Right lobe of liver (tissue), 6 donors: ENCODE data around the gene SLC1A2. TPM values are rescaled to one million over a fixed set of nuclear protein-coding genes. Genes with fewer than 3 reads are reported as not detected.

Experiments used
- ATAC-seq, 4 donors: fragments of 200-7000 bp; cut with Tn5 transposase; one replicate each; pipeline ENCODE4 v1.9.1; 2020; ENCODE audit warnings: mild to moderate bottlenecking in 4 of 4, moderate library complexity in 4 of 4
- DNase-seq, 3 donors: peaks; one replicate each; pipeline ENCODE4 v3.0.0-alpha.2; 2020
- H3K27ac ChIP-seq, 3 donors: fragments of 200-600 bp; one replicate each; pipeline ENCODE4 v1.8.0; 2022
- H3K27me3 ChIP-seq, 2 donors: fragments of 200-600 bp; one replicate each; pipeline ENCODE4 v1.8.0; 2022
- H3K36me3 ChIP-seq, 4 donors: fragments of 200-600 bp; sonication (generic) in 1 of 4; one replicate each; pipeline versions ENCODE4 v1.5.1 to v1.8.0; 2017 to 2022; ENCODE audit warnings: control low read depth in 1 of 4
- H3K4me1 ChIP-seq, 4 donors: fragments of 200-600 bp; sonication (generic) in 1 of 4; one replicate each; pipeline versions ENCODE4 v1.5.1 to v1.8.0; 2017 to 2022; ENCODE audit warnings: control low read depth in 1 of 4
- H3K4me3 ChIP-seq, 3 donors: fragments of 200-600 bp; one replicate each; pipeline ENCODE4 v1.8.0; 2022
- H3K9me3 ChIP-seq, 4 donors: fragments of 200-600 bp; sonication (generic) in 1 of 4; one replicate each; pipeline versions ENCODE4 v1.5.1 to v1.8.0; 2017 to 2022; ENCODE audit warnings: control low read depth in 1 of 4
- POLR2A ChIP-seq: fragments of 450-650 bp; IDR thresholded peaks from one replicate; pipeline ENCODE4 v1.6.1; 2017; ENCODE audit warnings: antibody characterized with exemption, mild to moderate bottlenecking
- WGBS: methylation state at CpG from one replicate; pipeline ENCODE4 v1.1.6; 2018; ENCODE audit warnings: low coverage, low lambda C conversion rate; ENCODE audit not compliant: insufficient coverage; ENCODE audit errors: missing lambda C conversion rate; 5-methylcytosine and 5-hydroxymethylcytosine counted together
- intact Hi-C, 2 donors: fragments of 100-400 bp; cut with DNase I; formaldehyde crosslinking; loops; one replicate each; pipeline versions ENCODE4 v1.11.2 to v1.14.1; 2022
- total RNA-seq, 6 experiments: library from RNA; depleted of rRNA in 2 of 6; stranded (reverse); fragments of >200 nt in 2 of 6; fragmentation: NEBNext Ultra II Directional in 3 of 6; extraction: Animal tissue kit (Norgen Biotek cat#: 25700) in 3 of 6; gene quantifications; one replicate each; pipeline versions ENCODE4 v1.1.0 to v1.2.4, GENCODE V29; 2016 to 2023
- TF ChIP-seq, protein P1 (sequence below), 4 donors: fragments of 200-600 bp in 3 of 4; fragments of 450-650 bp in 1 of 4; IDR thresholded peaks; one replicate each; pipeline versions ENCODE4 v1.5.1 to v1.8.0; 2016 to 2022; ENCODE audit warnings: antibody characterized with exemption in 4 of 4, mild to moderate bottlenecking in 2 of 4
- donor health status: DM: no; HTN: yes; CAD: no.
- donor health status: DM: no; HTN: no; CAD: no.
- donor health status: DM: no; HTN: no; CAD: no.
- donor health status: DM: no; HTN: yes; CAD: no.
- donor health status: DM: no; HTN: yes; CAD: no.

SLC1A2 gene
- total RNA-seq, 6 experiments from 2014 or later = 7.6 to 87.4 (median 13.3) TPM

DNA sequence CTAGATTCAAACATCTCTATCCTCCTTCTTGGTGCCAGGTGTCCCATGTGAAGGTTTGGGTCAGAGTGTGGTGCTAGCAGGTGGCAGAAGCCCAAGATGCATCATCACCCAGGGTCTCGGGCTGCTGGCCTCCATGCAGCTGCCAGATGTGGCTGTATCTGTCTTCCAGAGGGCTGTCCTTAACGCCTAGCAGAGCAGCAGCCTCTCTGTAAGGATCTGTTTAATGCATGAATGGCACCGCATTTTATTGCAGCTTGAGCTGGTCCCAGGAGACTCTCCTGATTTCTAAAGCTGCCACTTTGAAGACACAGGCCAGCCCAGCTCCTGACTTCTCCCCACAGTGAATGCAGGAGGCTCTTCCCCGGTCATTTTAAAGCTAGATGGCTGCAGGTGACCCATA lies 26.3 kb downstream of the SLC1A2 start:
- H3K4me1 ChIP-seq = peaks cover 0 to 18% (median 10%) of the 10 kb centered on the region in 4 donors
- H3K4me3 ChIP-seq = no peak overlapping the region
- WGBS = 62% methylated on average over 2 of the region's 4 CpGs
- ATAC-seq (no peak), DNase-seq (no peak)
- no peaks in the 10 kb centered on the region for H3K9me3 ChIP-seq
- intact Hi-C loops = loop anchor here in 1 of 2 donors (10.0 kb wide), 2 partner anchors 148 to 458 kb away; no protein-coding TSS in a partner anchor
- no peak for TF ChIP-seq POLR2A
- TF ChIP-seq, protein P1, sequence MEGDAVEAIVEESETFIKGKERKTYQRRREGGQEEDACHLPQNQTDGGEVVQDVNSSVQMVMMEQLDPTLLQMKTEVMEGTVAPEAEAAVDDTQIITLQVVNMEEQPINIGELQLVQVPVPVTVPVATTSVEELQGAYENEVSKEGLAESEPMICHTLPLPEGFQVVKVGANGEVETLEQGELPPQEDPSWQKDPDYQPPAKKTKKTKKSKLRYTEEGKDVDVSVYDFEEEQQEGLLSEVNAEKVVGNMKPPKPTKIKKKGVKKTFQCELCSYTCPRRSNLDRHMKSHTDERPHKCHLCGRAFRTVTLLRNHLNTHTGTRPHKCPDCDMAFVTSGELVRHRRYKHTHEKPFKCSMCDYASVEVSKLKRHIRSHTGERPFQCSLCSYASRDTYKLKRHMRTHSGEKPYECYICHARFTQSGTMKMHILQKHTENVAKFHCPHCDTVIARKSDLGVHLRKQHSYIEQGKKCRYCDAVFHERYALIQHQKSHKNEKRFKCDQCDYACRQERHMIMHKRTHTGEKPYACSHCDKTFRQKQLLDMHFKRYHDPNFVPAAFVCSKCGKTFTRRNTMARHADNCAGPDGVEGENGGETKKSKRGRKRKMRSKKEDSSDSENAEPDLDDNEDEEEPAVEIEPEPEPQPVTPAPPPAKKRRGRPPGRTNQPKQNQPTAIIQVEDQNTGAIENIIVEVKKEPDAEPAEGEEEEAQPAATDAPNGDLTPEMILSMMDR (IDR thresholded peaks at IDR 0.05) = no peak
- H3K36me3 ChIP-seq = no peaks in the 10 kb centered on the region
- no peaks in the 10 kb centered on the region for H3K27me3 ChIP-seq
- no peak overlapping the region for H3K27ac ChIP-seq

DNA sequence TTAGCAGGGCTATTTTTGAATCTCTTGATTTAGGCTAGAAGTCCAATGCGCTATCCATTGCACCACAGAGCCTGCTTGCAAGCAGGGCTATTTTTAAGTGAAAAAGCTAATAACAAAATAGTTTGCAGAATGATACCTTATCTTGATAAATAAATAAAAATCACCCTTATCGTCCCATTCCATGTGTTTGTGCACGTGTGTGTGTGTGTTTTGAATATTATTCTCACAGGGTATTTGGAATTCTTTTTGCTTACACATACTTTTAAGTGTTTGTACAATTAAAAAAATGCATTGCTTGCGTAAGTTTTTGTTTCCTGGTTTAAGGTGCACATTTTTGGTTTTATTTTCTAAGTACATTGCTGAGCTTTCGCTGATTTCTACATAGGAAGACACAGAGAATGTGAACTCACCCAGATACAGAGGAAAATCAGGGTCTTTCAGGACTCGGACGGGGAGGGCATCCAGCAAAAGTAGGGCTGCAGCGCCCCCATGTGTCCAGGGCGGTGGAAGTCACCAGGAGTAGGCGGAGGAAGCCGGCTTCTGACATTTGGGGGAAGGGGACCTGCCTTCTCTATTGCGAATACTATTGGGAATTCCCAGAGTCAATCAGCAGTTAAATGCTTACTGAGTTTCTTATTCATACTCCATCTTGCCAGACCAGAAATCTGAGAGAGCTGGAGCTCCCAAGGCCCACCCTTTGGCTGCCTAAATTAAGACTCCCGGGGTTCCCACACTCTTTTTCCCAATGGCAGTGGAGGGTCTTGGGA lies 27.3 kb downstream of the SLC1A2 start:
- Histone ChIP-seq H3K4me3 (peak overlapping the region in 2 of 3 donors; percentile 9 to 23), H3K9me3 (no peaks in the 10 kb centered on the region), H3K27ac (peak overlapping the region; percentile 83 to 96 (median 94)), H3K27me3 (no peaks in the 10 kb centered on the region), H3K36me3 (no peaks in the 10 kb centered on the region), H3K4me1 (peaks cover 0 to 18% (median 10%) of the 10 kb centered on the region in 4 donors)
- peak; percentile 84 to 89 (median 85) for ATAC-seq
- no peak for TF ChIP-seq POLR2A
- TF ChIP-seq, protein P1 (IDR thresholded peaks at IDR 0.05) = peak; percentile 87 to 96 (median 92)
- peak; percentile 85 to 91 (median 87) for DNase-seq
- intact Hi-C loops = loop anchor here in 1 of 2 donors (10.0 kb wide), 2 partner anchors 147 to 457 kb away; no protein-coding TSS in a partner anchor
- 5% methylated on average over 12 of the region's 13 CpGs for WGBS

DNA sequence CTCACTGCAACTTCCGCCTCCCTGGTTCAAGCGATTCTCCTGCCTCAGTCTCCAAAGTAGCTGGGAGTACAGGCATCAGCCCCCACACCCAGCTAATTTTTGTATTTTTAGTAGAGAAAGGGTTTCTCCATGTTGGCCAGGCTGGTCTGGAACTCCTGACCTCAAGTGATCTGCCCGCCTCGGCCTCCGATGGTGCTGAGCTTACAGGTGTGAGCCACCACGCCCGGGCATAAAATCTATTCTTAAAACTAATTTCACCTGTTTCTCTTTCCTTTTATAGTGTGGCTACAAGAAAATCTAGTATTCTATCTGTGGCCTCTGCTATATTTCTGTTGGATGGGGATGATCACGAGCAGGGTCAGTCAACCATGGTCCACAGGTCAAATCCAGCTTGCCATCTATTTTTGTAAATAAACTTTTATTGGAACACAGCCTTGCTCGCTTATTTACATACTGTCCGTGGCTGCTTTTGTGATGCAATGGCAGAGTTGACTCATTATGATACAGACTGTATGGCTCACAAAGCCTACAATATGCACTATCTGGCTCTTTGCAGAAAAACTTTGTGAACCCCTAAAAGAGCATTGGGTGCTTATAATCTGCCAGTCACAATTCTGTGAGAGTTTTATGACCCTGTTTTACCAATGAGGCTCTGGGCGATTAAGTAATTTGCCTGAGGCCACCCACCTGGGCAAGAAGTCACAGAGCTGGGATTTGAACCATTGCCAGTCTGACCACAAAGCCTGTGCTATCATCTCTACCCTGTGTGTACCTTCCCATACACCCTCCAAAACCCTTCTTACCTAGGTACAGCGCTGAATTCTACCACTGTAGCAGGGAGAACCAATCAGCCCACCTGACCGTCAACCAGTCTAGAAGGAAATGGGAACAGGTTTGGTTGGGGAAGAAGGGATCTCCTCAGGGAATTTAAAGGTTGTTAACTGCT lies 28.3 kb downstream of the SLC1A2 start:
- TF ChIP-seq POLR2A = no peak
- TF ChIP-seq, protein P1 (IDR thresholded peaks at IDR 0.05) = no peak
- peak; percentile 80 to 90 (median 86) for ATAC-seq
- peak; percentile 32 to 77 (median 60) for DNase-seq
- Histone ChIP-seq H3K4me3 (peak overlapping the region in 2 of 3 donors; percentile 9 to 23), H3K27me3 (no peaks in the 10 kb centered on the region), H3K36me3 (no peaks in the 10 kb centered on the region), H3K9me3 (no peaks in the 10 kb centered on the region), H3K4me1 (peaks cover 0 to 18% (median 10%) of the 10 kb centered on the region in 4 donors), H3K27ac (peak overlapping the region; percentile 83 to 96 (median 94))
- 32% methylated on average over 13 of the region's 13 CpGs for WGBS
- intact Hi-C loops = loop anchor here in 1 of 2 donors (10.0 kb wide), 2 partner anchors 146 to 456 kb away; no protein-coding TSS in a partner anchor

DNA sequence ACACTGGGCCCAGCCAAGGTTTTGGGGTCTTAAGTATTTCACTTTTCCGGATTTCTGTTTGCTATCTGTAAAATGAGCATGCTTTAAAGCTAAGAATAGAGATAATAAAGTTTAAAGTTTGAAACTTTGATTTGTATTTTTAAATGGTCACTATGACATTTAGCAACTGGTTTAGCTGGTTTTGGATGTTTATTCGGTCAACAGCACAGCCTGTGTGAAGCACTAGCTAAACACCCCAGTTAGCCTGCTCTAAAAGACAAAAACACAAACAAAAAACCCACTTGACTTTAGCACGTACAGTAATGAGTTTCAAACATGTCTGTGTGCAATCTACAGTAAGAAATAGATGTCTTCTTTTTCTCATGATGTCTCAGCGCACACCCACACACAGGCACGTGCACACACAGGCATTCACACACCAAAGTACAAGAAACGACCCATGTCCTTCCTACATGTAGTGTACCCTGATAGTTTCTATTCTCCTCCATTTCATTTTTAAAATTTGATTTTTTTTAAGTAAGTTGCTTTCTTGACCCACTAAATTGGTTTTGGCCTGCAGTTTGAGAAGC lies 29.4 kb downstream of the SLC1A2 start:
- WGBS = 52% methylated on average over 5 of the region's 6 CpGs
- no peak for ATAC-seq
- no peak for DNase-seq
- peak overlapping the region in 1 of 3 donors; percentile 96 for H3K27ac ChIP-seq
- intact Hi-C loops = loop anchor here in 1 of 2 donors (10.0 kb wide), 2 partner anchors 145 to 455 kb away; no protein-coding TSS in a partner anchor
- peaks cover 0 to 18% (median 10%) of the 10 kb centered on the region in 4 donors for H3K4me1 ChIP-seq
- H3K36me3 ChIP-seq = no peaks in the 10 kb centered on the region
- no peaks in the 10 kb centered on the region for H3K27me3 ChIP-seq
- H3K9me3 ChIP-seq = no peaks in the 10 kb centered on the region
- no peak for TF ChIP-seq POLR2A
- TF ChIP-seq, protein P1 (IDR thresholded peaks at IDR 0.05) = no peak
- no peak overlapping the region for H3K4me3 ChIP-seq
